GM19193 (cell line): ENCODE data around the gene HERC6.

Experiments used
- POLR2A ChIP-seq: IDR thresholded peaks from 4 replicates; pipeline ENCODE4 v1.6.1; 2011; ENCODE audit not compliant: insufficient read depth, insufficient read length; ENCODE audit errors: extremely low read depth

HERC6 gene

DNA sequence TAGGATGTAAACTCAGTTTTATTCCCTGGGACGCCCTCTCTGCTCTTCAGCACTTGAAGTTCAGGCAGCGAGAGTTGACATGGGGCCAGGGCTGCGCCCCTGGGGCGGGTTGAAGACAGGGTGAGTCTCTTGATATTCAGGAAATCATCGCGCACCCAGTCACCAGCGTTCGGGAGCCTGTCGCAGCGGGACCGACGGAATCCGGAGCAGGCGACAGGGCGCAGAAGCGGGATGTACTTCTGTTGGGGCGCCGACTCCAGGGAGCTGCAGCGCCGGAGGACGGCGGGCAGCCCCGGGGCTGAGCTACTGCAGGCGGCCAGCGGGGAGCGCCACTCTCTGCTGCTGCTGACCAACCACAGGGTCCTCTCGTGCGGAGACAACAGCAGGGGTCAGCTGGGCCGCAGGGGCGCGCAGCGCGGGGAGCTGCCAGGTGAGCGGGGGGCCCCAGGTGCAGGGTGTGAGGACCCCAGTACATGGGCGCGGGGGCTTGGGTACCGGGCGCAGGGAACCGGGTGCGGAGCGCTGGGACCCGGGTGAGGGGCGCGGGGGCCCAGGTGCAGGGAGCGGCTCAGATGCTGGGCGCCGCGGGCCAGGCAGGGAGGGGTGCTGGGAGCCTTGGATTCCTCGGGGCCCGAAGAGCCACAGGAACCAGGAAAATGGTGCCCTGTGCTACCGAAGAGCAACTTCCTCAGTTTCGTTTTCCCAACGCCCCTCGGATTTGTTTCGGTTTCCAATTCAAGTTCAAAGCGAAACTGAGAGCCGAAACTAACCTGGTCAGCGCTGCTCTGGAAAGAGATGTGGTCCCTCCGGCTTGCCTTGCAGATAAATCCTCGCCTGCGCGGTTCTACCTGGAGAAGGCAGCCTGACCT lies at the start of gene HERC6:
Gene HERC6, plus strand, starts transcription at position 162 of the 869 bp plus-strand sequence. Its CDS starts 70 bp downstream, at position 232.
- no peak for TF ChIP-seq POLR2A

DNA sequence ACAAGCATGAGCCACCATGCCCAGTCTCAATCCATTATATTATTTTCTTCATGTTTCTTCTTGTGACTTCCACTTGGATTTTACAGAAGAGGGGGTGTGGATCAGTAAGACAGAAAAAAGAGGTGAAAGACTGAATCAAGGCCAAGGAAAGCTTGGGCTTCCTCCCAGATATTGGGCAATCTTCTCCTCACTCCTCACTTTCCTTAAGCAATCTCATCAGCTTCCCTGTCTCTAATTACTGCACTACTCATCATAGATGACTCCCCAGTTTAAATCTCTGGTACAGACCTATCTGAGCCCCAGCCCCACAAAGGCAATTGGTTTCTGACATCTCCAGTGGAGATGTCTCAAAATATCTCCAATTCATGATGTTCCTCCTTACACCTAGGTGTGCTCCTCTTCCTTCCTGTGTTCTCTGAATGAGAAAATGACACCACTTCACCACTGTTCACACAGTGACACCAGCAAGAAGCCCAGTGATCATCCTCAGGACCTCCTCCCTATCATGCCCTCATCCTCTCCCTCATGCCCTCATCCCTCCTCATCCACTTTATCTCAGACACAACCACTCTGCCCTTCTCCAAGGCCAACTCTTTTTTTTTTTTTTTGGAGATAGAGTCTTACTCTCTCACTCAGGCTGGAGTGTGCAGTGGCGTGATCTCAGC lies 44.8 kb upstream of the HERC6 start:
- TF ChIP-seq POLR2A: no peak

DNA sequence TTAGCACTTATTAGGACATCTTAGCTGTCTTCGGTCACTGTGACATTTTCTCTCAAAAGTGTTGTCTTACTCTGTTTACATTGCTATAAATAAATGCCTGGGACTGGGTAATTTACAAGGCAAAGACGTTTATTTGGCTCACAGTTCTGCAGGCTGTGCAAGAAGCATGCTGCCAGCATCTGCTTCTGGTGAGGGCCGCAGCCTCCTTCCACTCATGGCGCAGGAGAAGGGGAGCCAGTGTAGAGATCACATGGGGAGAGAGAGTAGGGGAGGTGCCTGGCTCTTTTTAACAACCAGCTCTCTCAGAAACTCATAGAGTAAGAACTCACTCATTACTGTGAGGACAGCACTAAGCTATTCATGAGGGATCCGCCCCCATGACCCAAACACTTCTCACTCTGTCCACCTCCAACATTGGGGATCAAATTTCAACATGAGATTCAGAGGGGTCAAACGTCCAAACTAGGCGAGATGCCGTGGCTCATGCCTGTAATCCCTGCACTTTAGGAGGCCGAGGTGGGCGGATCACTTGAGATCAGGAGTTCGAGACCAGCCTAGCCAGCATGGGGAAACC lies 43.5 kb upstream of the HERC6 start:
- no peak for TF ChIP-seq POLR2A

DNA sequence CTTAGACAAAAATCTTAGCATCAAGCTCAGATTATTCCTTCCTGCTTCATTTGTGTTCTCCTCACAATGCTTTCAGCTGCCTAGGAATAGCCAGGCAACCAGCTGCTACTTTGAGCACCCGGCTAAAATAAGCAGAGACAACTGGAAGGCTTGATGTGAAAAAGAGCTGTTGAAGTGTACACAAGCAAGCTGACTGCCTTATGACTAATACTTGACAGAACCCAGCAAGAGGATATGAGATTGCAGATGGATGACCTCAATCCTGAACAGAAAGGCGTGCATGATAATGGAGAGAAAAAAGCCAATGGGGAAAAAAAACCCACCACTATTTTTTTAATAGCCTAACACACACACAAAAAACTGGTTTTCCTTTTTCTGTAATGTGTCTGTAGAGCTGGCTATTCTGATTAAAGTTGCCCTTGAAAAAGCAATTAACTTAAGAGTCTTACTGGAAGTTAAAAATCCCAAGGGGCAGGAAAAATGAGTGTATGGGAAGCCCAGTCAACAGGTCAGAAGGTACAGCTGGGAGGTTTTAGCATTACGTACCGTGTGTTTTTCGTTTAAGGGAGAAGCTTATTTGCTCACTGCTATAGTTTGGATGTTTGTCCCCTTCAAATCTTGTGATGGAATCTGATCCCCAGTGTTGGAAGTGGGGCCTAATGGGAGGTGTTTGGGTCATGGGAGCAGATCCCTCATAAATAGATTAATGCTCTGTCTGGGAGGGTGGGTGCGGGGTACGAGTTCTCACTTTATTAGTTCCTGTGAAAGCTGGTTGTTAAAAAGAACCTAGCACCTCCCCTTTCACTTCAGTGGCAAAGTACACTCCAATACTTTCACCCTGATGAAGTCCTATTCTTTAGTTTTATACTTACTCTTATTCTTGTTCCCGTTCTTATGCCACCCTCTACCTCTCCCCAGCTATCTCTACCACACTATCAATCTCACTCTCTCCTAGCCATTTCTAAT lies 37.1 kb upstream of the HERC6 start:
- TF ChIP-seq POLR2A: no peak

DNA sequence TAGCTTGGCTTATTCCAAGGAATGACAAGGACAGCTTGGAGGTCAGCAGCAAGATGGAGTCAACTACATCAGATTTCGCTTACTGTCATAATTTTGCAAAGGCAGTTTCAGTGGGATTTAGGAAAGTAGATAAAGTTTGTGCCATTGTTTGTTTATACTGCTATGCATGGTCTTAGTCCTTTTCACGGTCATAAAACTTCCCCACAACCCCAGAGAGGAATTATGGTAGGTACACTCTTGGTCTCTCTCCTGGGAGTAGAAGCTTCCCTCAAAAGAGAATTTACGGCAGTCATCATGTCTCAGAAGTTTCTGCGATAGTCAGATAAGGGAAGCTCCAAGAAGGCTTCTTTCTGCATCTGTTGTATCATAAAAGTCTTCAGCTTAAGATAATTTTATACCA lies 27.9 kb upstream of the HERC6 start:
- no peak for TF ChIP-seq POLR2A

DNA sequence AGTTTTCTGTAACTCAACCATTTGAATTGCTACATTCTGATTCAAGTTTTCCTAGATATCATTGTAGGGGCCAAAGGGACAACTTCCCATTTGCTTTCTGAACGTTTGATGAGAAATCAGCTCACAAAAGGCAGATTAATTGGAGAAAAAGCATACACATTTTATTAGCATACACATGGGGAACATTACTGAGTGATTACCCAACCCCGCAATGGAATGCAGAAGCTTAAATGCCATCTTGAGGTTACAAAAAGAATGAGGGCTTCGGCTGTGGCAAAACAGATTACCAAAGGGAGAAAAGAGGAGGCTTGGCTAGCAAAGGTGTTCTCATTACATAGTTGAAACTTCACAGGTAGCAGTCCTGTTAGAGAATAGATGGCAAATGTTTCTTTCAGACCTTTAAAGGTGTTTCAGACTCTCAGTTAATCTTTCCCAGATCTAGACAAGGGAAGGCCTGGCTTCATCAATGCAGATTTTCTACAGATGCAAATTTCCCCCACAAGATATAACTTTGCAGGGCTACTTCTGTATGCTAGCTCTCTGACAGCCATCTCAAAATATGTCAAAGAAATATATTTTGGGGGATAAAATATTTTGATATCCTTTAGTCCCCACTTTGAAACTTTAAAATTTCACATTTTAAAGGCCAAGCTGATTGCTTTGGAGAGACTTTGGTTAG lies 26.5 kb upstream of the HERC6 start:
- TF ChIP-seq POLR2A: no peak

DNA sequence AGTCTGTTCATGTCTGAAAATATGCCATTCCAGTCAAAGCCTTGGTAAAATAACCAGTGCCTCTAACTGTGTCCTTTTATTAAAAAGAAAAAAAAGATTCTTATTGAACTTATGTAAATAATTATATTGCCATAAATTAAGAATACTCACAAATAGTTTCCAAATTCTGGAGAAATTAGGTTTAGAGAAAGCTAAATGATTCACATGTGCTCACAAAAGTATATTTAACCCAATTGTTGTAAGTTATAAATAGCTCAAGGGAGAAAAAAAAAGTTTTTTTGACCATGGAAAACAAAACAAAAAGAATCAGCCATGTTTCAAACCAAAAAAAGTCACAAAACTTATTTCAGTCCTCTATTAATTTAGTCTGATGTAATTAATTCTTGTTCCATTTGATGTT lies 25.3 kb upstream of the HERC6 start:
- no peak for TF ChIP-seq POLR2A

DNA sequence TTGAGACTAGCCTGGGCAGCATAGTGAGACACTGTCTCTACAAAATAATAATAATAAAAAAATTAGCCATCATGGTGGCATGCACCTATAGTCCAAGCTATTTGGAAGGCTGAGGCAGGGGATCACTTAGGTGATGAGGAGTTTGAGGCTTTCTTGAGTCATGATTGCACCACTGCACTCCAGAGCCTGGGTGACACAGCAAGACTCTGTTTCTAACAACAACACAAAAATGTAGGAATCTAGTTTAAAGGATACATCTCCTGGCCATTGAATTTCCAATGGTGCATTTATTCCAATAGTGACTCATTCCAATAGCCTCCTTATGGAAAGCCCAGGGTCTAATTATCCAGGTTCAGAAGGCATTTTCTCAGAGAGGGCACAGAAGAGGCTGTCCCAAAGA lies 21.9 kb upstream of the HERC6 start:
- TF ChIP-seq POLR2A: no peak

DNA sequence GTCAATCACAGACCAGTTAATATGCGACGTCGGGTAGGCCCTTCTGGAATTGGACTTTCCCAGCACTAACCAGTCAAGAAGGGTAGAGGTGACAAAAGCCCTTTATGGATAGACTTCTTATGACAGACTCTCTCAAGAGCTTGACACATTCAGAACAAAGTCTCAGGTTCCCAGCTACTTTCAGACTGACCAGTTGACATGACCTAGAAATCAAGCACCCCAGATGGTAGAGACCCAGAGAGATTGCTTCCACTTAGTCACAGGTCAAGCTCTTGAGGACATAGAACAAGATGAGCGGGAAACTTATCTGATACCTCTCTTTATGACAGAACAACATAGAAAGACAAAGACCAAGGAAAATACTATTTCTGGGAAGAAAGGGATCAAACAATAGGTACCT lies 21.4 kb upstream of the HERC6 start:
- no peak for TF ChIP-seq POLR2A

DNA sequence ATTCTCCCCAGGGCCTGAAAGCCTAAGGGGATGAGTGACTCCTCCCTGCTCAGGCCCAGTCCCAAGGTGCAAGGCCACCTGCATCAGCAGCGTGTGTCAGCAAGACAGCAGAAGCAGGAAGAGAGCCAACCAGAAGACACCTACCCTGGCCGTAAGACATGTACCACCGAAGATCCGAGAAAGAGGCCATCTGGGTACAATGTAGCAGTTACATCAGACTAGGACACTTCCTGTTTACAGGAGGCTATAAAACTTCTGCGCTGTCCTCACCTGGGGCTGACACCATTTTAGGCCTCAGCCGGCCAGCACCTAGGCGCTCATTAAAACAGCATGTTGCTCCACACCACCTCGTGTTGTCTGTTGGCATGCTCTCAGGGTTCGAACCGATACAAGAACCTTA lies 19.1 kb upstream of the HERC6 start:
- TF ChIP-seq POLR2A: no peak

DNA sequence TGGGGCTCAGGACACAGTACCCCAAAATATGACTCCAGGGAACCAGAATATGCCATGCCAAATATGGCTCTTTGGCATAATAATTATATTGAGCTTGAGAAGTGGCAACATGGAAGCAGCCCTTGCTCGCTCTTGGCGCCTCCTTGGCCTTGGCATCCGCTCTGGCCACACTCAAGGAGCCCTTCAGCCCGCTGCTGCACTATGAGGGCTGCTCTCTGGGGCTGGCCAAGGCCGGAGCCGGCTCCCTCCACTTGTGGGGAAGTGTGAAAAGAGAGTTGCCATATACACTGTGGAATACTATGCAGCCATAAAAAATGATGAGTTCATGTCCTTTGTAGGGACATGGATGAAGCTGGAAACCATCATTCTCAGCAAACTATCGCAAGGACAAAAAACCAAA lies 18.4 kb upstream of the HERC6 start:
- TF ChIP-seq POLR2A: no peak

DNA sequence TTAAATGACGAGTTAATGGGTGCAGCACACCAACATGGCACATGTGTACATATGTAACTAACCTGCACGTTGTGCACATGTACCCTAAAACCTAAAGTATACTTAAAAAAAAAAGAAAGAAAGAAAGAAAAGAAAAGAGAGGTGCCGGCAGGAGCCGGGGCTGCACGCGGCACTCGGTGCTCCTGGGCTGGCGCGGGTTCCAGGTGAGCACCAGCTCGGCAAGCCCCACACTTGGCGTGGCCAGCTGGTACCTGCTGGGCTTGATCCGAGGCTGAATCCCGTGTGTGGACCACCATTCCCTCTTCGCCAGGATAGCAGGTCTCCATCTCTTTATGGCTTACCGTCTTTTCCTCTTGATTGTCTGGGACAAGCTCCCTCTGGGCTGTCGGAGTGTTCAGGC lies 17.9 kb upstream of the HERC6 start:
- TF ChIP-seq POLR2A: no peak

DNA sequence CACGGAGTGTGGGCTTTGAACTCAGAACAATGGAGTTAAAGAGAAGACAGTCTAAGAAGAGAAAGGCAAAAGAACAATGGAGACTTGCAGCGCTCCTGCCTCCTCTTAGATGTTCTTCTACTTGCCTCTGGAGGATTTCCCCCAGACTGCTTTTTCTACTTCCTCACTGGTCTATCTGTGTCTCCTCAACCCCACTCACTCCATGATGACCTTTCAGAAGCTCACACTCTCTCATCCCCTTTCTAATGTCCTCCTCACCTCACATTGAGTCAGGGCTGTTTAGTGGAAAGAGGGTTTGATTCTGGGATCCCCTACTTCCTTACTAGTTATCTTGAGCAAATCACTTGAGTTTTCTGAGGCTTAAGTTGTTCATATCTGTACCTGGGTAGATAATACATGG lies 12.2 kb upstream of the HERC6 start:
- TF ChIP-seq POLR2A: no peak

DNA sequence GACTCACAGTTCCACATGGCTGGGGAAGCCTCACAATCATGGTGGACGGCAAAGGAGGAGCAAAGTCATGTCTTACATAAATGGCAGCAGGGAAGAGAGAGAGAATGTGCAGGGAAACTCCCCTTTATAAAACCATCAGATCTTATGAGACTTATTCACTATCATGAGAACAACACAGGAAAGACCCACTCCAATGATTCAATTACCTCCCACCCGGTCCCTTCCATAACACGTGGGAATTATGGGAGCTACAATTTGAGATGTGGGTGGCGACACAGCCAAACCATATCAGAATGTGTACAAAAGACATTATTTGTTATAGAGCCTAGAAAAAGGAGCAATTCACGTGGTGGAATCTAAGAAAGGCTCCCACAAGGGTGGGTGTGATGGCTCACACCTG lies 10.8 kb upstream of the HERC6 start:
- TF ChIP-seq POLR2A: no peak
